Activated naive CD8-positive, alpha-beta T cell treated with anti-CD3 and anti-CD28 coated beads, Interleukin-2, amount 50 U/mL, for 16 hours (primary cell): ENCODE measurements around the gene SPIN1.

Experiments used
- DNase-seq: peaks from one replicate; pipeline ENCODE4 v3.0.0-alpha.2; 2020; ENCODE audit warnings: low read depth, low spot score

Gene SPIN1

GRCh38 chr9:88388886-88389605 lies 802 bp downstream of the SPIN1 start:
- no peak for DNase-seq

- no peak for DNase-seq
Observed at GRCh38 chr9:88390371-88390990, 2.2 kb downstream of the SPIN1 start.

- DNase-seq, result no peak
Observed at GRCh38 chr9:88391236-88391635, 3.0 kb downstream of the SPIN1 start.

GRCh38 chr9:88391921-88392320 lies 3.7 kb downstream of the SPIN1 start:
- DNase-seq, result no peak

- no peak for DNase-seq
Observed at GRCh38 chr9:88392549-88392948, 4.3 kb downstream of the SPIN1 start.

- no peak for DNase-seq
Observed at GRCh38 chr9:88396836-88397577, 8.8 kb downstream of the SPIN1 start.

GRCh38 chr9:88398016-88398415 lies 9.8 kb downstream of the SPIN1 start:
- no peak for DNase-seq

- DNase-seq, result no peak
Observed at GRCh38 chr9:88399966-88400365, 11.7 kb downstream of the SPIN1 start.

GRCh38 chr9:88403340-88403739 lies 15.1 kb downstream of the SPIN1 start:
- no peak for DNase-seq

- no peak for DNase-seq
Observed at GRCh38 chr9:88406051-88406450, 17.8 kb downstream of the SPIN1 start.

GRCh38 chr9:88411471-88411870 lies 23.2 kb downstream of the SPIN1 start:
- no peak for DNase-seq

- DNase-seq, result no peak
Observed at GRCh38 chr9:88414298-88414697, 26.1 kb downstream of the SPIN1 start.

- DNase-seq, result no peak
Observed at GRCh38 chr9:88418025-88418424, 29.8 kb downstream of the SPIN1 start.

- DNase-seq, result no peak
Observed at GRCh38 chr9:88418715-88419540, 30.7 kb downstream of the SPIN1 start.

- no peak for DNase-seq
Observed at GRCh38 chr9:88420227-88420626, 32.0 kb downstream of the SPIN1 start.

GRCh38 chr9:88421348-88421747 lies 33.1 kb downstream of the SPIN1 start:
- DNase-seq, result no peak

- no peak for DNase-seq
Observed at GRCh38 chr9:88425538-88425950, 37.3 kb downstream of the SPIN1 start.

- no peak for DNase-seq
Observed at GRCh38 chr9:88426651-88427050, 38.4 kb downstream of the SPIN1 start.

GRCh38 chr9:88429595-88430430 lies 41.6 kb downstream of the SPIN1 start:
- DNase-seq, result no peak

- no peak for DNase-seq
Observed at GRCh38 chr9:88433583-88434255, 45.5 kb downstream of the SPIN1 start.
